Measurements from ENCODE around the gene SETD9. TPM values are rescaled to one million over a fixed set of nuclear protein-coding genes. Genes with fewer than 3 reads are reported as not detected.

SETD9 gene, protein sequence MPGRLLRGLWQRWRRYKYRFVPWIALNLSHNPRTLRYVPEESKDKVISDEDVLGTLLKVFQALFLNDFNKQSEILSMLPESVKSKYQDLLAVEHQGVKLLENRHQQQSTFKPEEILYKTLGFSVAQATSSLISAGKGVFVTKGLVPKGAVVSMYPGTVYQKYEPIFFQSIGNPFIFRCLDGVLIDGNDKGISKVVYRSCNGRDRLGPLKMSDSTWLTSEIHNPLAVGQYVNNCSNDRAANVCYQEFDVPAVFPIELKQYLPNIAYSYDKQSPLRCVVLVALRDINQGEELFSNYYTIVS
- total RNA-seq (2013), result 25.6 TPM
- 10 to 100 TPM in 1 of 3 donors, 1 to 10 TPM in 2; 5.8 to 24.8 (median 7.8) TPM for polyA plus RNA-seq
- 4.1 and 6.0 TPM in 2 replicates for polyA minus RNA-seq
- total RNA-seq, result 6.5 to 19.2 (median 8.8) reads per million in 11 experiments

DNA sequence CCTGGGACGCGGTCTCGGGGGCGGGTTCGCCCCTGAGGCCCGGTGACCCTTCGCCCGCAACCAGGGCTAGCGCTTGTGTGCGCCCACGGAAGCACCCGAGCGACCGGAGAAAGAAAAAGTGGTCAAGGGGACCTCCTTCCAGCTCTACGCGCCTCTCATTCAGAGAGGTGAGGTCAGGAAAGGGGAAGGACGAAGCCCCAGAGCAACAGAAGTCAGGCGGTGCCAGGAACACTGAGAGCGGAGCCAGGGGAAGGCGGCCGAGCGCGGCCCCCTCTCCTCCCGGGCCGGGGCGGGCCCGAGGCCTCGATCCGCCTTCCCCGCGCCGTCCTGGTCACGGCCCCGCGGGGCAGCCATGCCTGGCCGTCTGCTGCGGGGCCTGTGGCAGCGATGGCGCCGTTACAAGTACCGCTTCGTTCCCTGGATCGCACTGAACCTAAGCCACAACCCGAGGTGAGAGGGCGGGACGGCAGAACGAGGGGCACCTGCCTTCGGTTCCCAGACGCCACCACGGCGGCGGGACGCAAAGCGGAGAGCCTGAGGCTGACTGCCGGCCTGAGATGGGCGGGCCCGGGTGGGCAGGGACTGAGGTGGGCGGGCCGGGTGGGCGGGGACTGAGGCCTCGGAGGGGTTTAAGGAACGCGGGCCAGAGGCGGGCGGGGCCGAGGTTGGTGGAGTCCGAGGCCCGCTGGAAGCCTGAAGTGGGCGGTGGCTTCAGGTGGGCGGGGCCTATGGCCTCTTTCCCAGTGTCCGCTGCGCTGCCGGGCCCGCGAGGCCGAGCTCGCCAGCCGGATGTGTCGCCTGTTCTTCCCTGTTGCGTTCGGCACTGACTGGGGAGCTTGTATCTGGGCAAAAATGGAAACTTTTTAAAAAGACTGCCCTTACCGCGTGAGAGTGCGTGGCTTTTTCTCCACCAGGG is at the start of gene SETD9:
Gene SETD9 (plus strand): TSS at position 303 of the 916 bp plus-strand sequence. CDS start 50 bp downstream, at position 353.
- peak within 1 kb of the TSS; percentile 87 for H3K9ac ChIP-seq (ENCODE audit: insufficient read depth, low read length, poor library complexity, severe bottlenecking)
- H4K20me1 ChIP-seq (ENCODE audit: insufficient read depth, low read length), result no peaks in the 10 kb centered on the region
- H3K4me1 ChIP-seq (ENCODE audit: control insufficient read depth in 1 of 2, insufficient read depth in 2 of 2, low read length in 2 of 2), result peaks cover 15 to 24% of the 10 kb centered on the region in 2 donors
- Mint-ChIP-seq H3K9me3 (peaks cover 0 to 5% (median 0%) of the 10 kb centered on the region in 7 donors), H3K36me3 (peaks cover 4 to 7% of the 10 kb centered on the region in 2 donors), H3K27ac (peak within 1 kb of the TSS; percentile 90 to 99 (median 96)), H3K4me1 (peaks cover 15% of the 10 kb centered on the region), H3K27me3 (ENCODE audit: low read depth in 3 of 3) (peaks cover 0 to 4% (median 0%) of the 10 kb centered on the region in 3 donors), H3K4me3 (peak within 1 kb of the TSS; percentile 91 to 93)
- H3K4me2 ChIP-seq (replicated peaks; ENCODE audit: extremely low read depth, low read length, poor library complexity, severe bottlenecking), result peak within 1 kb of the TSS; percentile 82
- H3K27me3 ChIP-seq (ENCODE audit: control insufficient read depth in 2 of 2, insufficient read depth in 2 of 2, low read length in 2 of 2), result no peaks in the 10 kb centered on the region
- DNase-seq, result peak; percentile 92 to 96 (median 96)
- TF ChIP-seq, protein P1, sequence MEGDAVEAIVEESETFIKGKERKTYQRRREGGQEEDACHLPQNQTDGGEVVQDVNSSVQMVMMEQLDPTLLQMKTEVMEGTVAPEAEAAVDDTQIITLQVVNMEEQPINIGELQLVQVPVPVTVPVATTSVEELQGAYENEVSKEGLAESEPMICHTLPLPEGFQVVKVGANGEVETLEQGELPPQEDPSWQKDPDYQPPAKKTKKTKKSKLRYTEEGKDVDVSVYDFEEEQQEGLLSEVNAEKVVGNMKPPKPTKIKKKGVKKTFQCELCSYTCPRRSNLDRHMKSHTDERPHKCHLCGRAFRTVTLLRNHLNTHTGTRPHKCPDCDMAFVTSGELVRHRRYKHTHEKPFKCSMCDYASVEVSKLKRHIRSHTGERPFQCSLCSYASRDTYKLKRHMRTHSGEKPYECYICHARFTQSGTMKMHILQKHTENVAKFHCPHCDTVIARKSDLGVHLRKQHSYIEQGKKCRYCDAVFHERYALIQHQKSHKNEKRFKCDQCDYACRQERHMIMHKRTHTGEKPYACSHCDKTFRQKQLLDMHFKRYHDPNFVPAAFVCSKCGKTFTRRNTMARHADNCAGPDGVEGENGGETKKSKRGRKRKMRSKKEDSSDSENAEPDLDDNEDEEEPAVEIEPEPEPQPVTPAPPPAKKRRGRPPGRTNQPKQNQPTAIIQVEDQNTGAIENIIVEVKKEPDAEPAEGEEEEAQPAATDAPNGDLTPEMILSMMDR (IDR thresholded peaks at IDR 0.05), result no peak
- no peaks in the 10 kb centered on the region for H3K79me2 ChIP-seq (ENCODE audit: insufficient read depth, low read length)
- no peaks in the 10 kb centered on the region for H3K9me3 ChIP-seq (replicated peaks in 1 of 2; ENCODE audit: control insufficient read depth in 1 of 2, insufficient read depth in 1 of 2, low read length in 2 of 2)
- H3K4me3 ChIP-seq (replicated peaks in 1 of 3; ENCODE audit: low read depth in 2 of 3, low read length in 3 of 3), result peak within 1 kb of the TSS; percentile 67 to 94 (median 85)
- H3K27ac ChIP-seq (ENCODE audit: low read depth in 1 of 2, low read length in 2 of 2), result peak within 1 kb of the TSS; percentile 92 to 96
- H2AFZ ChIP-seq (ENCODE audit: insufficient read depth, low read depth, low read length, poor library complexity, severe bottlenecking), result peak within 1 kb of the TSS; percentile 95
- H3K36me3 ChIP-seq (replicated peaks in 1 of 2; ENCODE audit: control insufficient read depth in 1 of 2, insufficient read depth in 2 of 2, low read length in 2 of 2), result no peaks in the 10 kb centered on the region
- under 1% methylated on average over 71 of the region's 84 CpGs for WGBS (ENCODE audit: insufficient coverage)
- intact Hi-C loops (cut with micrococcal nuclease), result loop anchor here (2.0 to 10.0 kb wide), 4 partner anchors 45 to 1555 kb away; partner anchors contain the start of genes MIER3 (in 1 of the 2) and PLK2 (in 1 of the 2)

DNA sequence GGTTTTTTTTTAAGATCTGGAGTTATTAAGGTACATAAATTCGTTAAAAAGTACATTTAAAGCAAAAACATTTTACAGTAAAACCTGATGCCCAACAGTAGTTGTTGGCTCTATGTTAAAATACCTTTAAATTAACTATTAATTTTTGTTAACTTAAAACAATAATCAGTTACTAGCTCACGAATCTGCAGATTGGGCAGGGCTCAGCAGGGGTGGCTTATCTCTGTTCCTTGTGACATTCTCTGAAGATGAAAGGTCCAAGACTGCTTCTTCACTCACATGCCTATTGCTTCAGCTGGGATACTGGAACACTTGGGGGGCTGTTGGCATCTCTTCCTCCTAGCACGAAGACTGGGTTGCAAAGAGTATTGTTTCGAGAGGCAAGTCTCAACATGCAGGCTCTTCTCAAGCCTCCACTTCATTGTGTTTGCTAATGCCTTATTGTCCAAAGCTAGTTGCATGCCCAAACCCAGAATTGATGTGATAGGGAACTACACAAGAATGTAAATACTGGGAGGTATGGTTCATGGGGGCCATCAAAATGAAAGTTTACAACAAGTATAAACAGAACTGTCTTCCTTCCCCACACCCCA is 47.4 kb upstream of the SETD9 start:
- 100% methylated on average over 1 of the region's 4 CpGs for WGBS (ENCODE audit: insufficient coverage)
- Mint-ChIP-seq H3K27me3 (ENCODE audit: low read depth in 3 of 3) (no peaks in the 10 kb centered on the region), H3K27ac (peak overlapping the region in 2 of 7 donors; percentile 37 to 78), H3K9me3 (no peaks in the 10 kb centered on the region), H3K4me3 (no peak overlapping the region), H3K36me3 (peaks cover 74 to 90% of the 10 kb centered on the region in 2 donors), H3K4me1 (peaks cover 1% of the 10 kb centered on the region)
- no peaks in the 10 kb centered on the region for H3K9me3 ChIP-seq (replicated peaks in 1 of 2; ENCODE audit: control insufficient read depth in 1 of 2, insufficient read depth in 1 of 2, low read length in 2 of 2)
- H3K27ac ChIP-seq (ENCODE audit: low read depth in 1 of 2, low read length in 2 of 2), result no peak overlapping the region
- H3K36me3 ChIP-seq (replicated peaks in 1 of 2; ENCODE audit: control insufficient read depth in 1 of 2, insufficient read depth in 2 of 2, low read length in 2 of 2), result peaks cover 91 to 97% of the 10 kb centered on the region in 2 donors
- peaks cover 97% of the 10 kb centered on the region for H3K79me2 ChIP-seq (ENCODE audit: insufficient read depth, low read length)
- DNase-seq, result no peak
- H3K4me2 ChIP-seq (replicated peaks; ENCODE audit: extremely low read depth, low read length, poor library complexity, severe bottlenecking), result no peak overlapping the region
- peaks cover 100% of the 10 kb centered on the region for H4K20me1 ChIP-seq (ENCODE audit: insufficient read depth, low read length)
- H3K4me3 ChIP-seq (replicated peaks in 1 of 3; ENCODE audit: low read depth in 2 of 3, low read length in 3 of 3), result no peak overlapping the region
- no peak overlapping the region for H2AFZ ChIP-seq (ENCODE audit: insufficient read depth, low read depth, low read length, poor library complexity, severe bottlenecking)
- no peaks in the 10 kb centered on the region for H3K4me1 ChIP-seq (ENCODE audit: control insufficient read depth in 1 of 2, insufficient read depth in 2 of 2, low read length in 2 of 2)
- intact Hi-C loops (cut with micrococcal nuclease), result no loop called here
- H3K9ac ChIP-seq (ENCODE audit: insufficient read depth, low read length, poor library complexity, severe bottlenecking), result no peak overlapping the region
- TF ChIP-seq, protein P1 (IDR thresholded peaks at IDR 0.05), result no peak
- no peaks in the 10 kb centered on the region for H3K27me3 ChIP-seq (ENCODE audit: control insufficient read depth in 2 of 2, insufficient read depth in 2 of 2, low read length in 2 of 2)

Data from CD14-positive monocyte (primary cell).